DOHH2 (cell line): ENCODE results near the gene PEAK1.

Source experiments
- H3F3A ChIP-seq: fragments of 200-600 bp; sonication (generic), shearing (Covaris generic); 2 replicates; pipeline ENCODE4 v1.6.0; 2016; ENCODE audit warnings: antibody characterized with exemption, mild to moderate bottlenecking; ENCODE audit not compliant: control insufficient read depth, insufficient read depth
- H3K27ac ChIP-seq: fragments of 200-600 bp; sonication (generic); 2 replicates; pipeline ENCODE4 v1.5.1; 2014; ENCODE audit warnings: low read depth, mild to moderate bottlenecking, low read length, moderate library complexity
- H3K27me3 ChIP-seq: fragments of 200-600 bp; sonication (generic); 2 replicates; pipeline ENCODE4 v1.6.1; 2014; ENCODE audit warnings: mild to moderate bottlenecking, low read length, mixed read lengths; ENCODE audit not compliant: control insufficient read depth
- H3K36me3 ChIP-seq: fragments of 200-600 bp; sonication (generic); 2 replicates; pipeline ENCODE4 v1.6.1; 2014; ENCODE audit warnings: mild to moderate bottlenecking, low read length, moderate library complexity, mixed read lengths; ENCODE audit not compliant: control insufficient read depth
- H3K4me1 ChIP-seq: fragments of 200-600 bp; sonication (generic); 2 replicates; pipeline ENCODE4 v1.6.1; 2014; ENCODE audit warnings: mild to moderate bottlenecking, low read length, mixed read lengths; ENCODE audit not compliant: control insufficient read depth
- H3K4me2 ChIP-seq: fragments of 200-600 bp; sonication (generic); 2 replicates; pipeline ENCODE4 v1.6.0; 2014; ENCODE audit warnings: mild to moderate bottlenecking, low read length, moderate library complexity
- H3K4me3 ChIP-seq: fragments of 200-600 bp; sonication (generic); 2 replicates; pipeline ENCODE4 v1.5.1; 2014; ENCODE audit warnings: mild to moderate bottlenecking, low read length, mixed read lengths
- H3K79me2 ChIP-seq: fragments of 200-600 bp; sonication (generic); 2 replicates; pipeline ENCODE4 v1.6.1; 2014; ENCODE audit warnings: mild to moderate bottlenecking, low read length, mixed read lengths; ENCODE audit not compliant: control insufficient read depth
- H3K9me2 ChIP-seq: fragments of 200-600 bp; sonication (generic); replicated peaks from 2 replicates; pipeline ENCODE4 v1.6.1; 2014; ENCODE audit warnings: mild to moderate bottlenecking, low read length, mixed read lengths; ENCODE audit not compliant: control insufficient read depth
- H3K9me3 ChIP-seq: fragments of 200-600 bp; sonication (generic); 2 replicates; pipeline ENCODE4 v1.6.1; 2014; ENCODE audit warnings: antibody characterized with exemption, low read length, mixed read lengths; ENCODE audit not compliant: control insufficient read depth, insufficient read depth
- H4K20me1 ChIP-seq: fragments of 200-600 bp; sonication (generic); 2 replicates; pipeline ENCODE4 v1.6.0; 2014; ENCODE audit warnings: low read depth, mild to moderate bottlenecking, antibody characterized with exemption, low read length, moderate library complexity; ENCODE audit not compliant: control insufficient read depth, insufficient read depth
- CTCF ChIP-seq: fragments of 200-600 bp; sonication (generic); IDR thresholded peaks from one replicate; pipeline ENCODE4 v1.5.1; 2014; ENCODE audit warnings: antibody characterized with exemption, mild to moderate bottlenecking, low read depth, low read length; ENCODE audit not compliant: poor library complexity, severe bottlenecking
- EZH2phosphoT487 ChIP-seq: fragments of 200-600 bp; sonication (generic); IDR thresholded peaks from 2 replicates; pipeline ENCODE4 v1.6.1; 2017; ENCODE audit warnings: borderline replicate concordance, mild to moderate bottlenecking, antibody characterized with exemption, low read length, moderate library complexity, mixed read lengths

Gene PEAK1

GRCh38 chr15:77243135-77243534, 176.8 kb downstream of the PEAK1 start:
- H3K9me2 ChIP-seq: no peaks in the 10 kb centered on the region
- H3F3A ChIP-seq: no peaks in the 10 kb centered on the region
- H3K27ac ChIP-seq: no peak overlapping the region
- no peaks in the 10 kb centered on the region for H3K27me3 ChIP-seq
- H3K9me3 ChIP-seq: no peaks in the 10 kb centered on the region
- no peak overlapping the region for H3K4me2 ChIP-seq
- H4K20me1 ChIP-seq: no peaks in the 10 kb centered on the region
- no peaks in the 10 kb centered on the region for H3K79me2 ChIP-seq
- no peaks in the 10 kb centered on the region for H3K4me1 ChIP-seq
- TF ChIP-seq EZH2phosphoT487 (no peak), CTCF (no peak)
- H3K4me3 ChIP-seq: no peak overlapping the region
- H3K36me3 ChIP-seq: no peaks in the 10 kb centered on the region

- H3K4me1 ChIP-seq: no peaks in the 10 kb centered on the region
- no peak overlapping the region for H3K4me3 ChIP-seq
- H3F3A ChIP-seq: no peaks in the 10 kb centered on the region
- TF ChIP-seq EZH2phosphoT487: no peak
- TF ChIP-seq CTCF: no peak
- H3K4me2 ChIP-seq: no peak overlapping the region
- no peaks in the 10 kb centered on the region for H3K9me2 ChIP-seq
- H3K36me3 ChIP-seq: no peaks in the 10 kb centered on the region
- peaks cover 8% of the 10 kb centered on the region; the same call in 1 of the 2 replicates for H3K9me3 ChIP-seq
- H4K20me1 ChIP-seq: no peaks in the 10 kb centered on the region
- no peaks in the 10 kb centered on the region for H3K27me3 ChIP-seq
- no peaks in the 10 kb centered on the region for H3K79me2 ChIP-seq
- H3K27ac ChIP-seq: no peak overlapping the region
Observed at GRCh38 chr15:77239882-77240608, 179.9 kb downstream of the PEAK1 start.

GRCh38 chr15:77235566-77235965, 184.3 kb downstream of the PEAK1 start:
- no peaks in the 10 kb centered on the region for H3F3A ChIP-seq
- H3K36me3 ChIP-seq: no peaks in the 10 kb centered on the region
- H3K9me3 ChIP-seq: peaks cover 8% of the 10 kb centered on the region; the same call in 1 of the 2 replicates
- H3K27ac ChIP-seq: no peak overlapping the region
- no peak overlapping the region for H3K4me2 ChIP-seq
- no peaks in the 10 kb centered on the region for H3K27me3 ChIP-seq
- TF ChIP-seq EZH2phosphoT487 (no peak), CTCF (no peak)
- H3K79me2 ChIP-seq: no peaks in the 10 kb centered on the region
- no peaks in the 10 kb centered on the region for H3K9me2 ChIP-seq
- no peaks in the 10 kb centered on the region for H4K20me1 ChIP-seq
- no peak overlapping the region for H3K4me3 ChIP-seq
- H3K4me1 ChIP-seq: peaks cover 16% of the 10 kb centered on the region
